ENCODE results near the gene DERA.

GRCh38 chr12:16034136-16034817, 123.1 kb downstream of the DERA start:
- TF ChIP-seq, protein P1, sequence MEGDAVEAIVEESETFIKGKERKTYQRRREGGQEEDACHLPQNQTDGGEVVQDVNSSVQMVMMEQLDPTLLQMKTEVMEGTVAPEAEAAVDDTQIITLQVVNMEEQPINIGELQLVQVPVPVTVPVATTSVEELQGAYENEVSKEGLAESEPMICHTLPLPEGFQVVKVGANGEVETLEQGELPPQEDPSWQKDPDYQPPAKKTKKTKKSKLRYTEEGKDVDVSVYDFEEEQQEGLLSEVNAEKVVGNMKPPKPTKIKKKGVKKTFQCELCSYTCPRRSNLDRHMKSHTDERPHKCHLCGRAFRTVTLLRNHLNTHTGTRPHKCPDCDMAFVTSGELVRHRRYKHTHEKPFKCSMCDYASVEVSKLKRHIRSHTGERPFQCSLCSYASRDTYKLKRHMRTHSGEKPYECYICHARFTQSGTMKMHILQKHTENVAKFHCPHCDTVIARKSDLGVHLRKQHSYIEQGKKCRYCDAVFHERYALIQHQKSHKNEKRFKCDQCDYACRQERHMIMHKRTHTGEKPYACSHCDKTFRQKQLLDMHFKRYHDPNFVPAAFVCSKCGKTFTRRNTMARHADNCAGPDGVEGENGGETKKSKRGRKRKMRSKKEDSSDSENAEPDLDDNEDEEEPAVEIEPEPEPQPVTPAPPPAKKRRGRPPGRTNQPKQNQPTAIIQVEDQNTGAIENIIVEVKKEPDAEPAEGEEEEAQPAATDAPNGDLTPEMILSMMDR (IDR thresholded peaks at IDR 0.05), result no peak
- TF ChIP-seq POLR2A (IDR thresholded peaks at IDR 0.05), result no peak

Measured in adrenal gland (tissue), 5 donors.